NCI-H1436 treated with DMSO at 0.1 percent for 48 hours (cell line): ENCODE data around the gene ATP6V0D1.

ENCODE experiments used
- DNase-seq: peaks from one replicate; lab custom pipeline; 2025; lab: John Stamatoyannopoulos, UW

The ATP6V0D1 gene

GRCh38 chr16:67463059-67463458 is 17.9 kb downstream of the ATP6V0D1 start:
- DNase-seq: no peak

- DNase-seq: no peak
Measured at GRCh38 chr16:67462279-67462655, 18.7 kb downstream of the ATP6V0D1 start.

GRCh38 chr16:67461600-67462278 is 19.2 kb downstream of the ATP6V0D1 start:
- DNase-seq: no peak

GRCh38 chr16:67460961-67461360 is 20.0 kb downstream of the ATP6V0D1 start:
- DNase-seq: no peak

GRCh38 chr16:67460168-67460567 is 20.8 kb downstream of the ATP6V0D1 start:
- DNase-seq: no peak

- DNase-seq: no peak
Measured at GRCh38 chr16:67459861-67460150, 21.2 kb downstream of the ATP6V0D1 start.

GRCh38 chr16:67459066-67459860 is 21.7 kb downstream of the ATP6V0D1 start:
- DNase-seq: no peak

GRCh38 chr16:67458121-67458641 is 22.8 kb downstream of the ATP6V0D1 start:
- no peak for DNase-seq

GRCh38 chr16:67457611-67458010 is 23.3 kb downstream of the ATP6V0D1 start:
- DNase-seq: no peak

- no peak for DNase-seq
Measured at GRCh38 chr16:67456391-67457081, 24.4 kb downstream of the ATP6V0D1 start.

GRCh38 chr16:67454852-67455251 is 26.1 kb downstream of the ATP6V0D1 start:
- no peak for DNase-seq

GRCh38 chr16:67454104-67454503 is 26.9 kb downstream of the ATP6V0D1 start:
- no peak for DNase-seq

- DNase-seq: no peak
Measured at GRCh38 chr16:67451704-67452435, 29.1 kb downstream of the ATP6V0D1 start.

GRCh38 chr16:67451061-67451703 is 29.8 kb downstream of the ATP6V0D1 start:
- no peak for DNase-seq

- DNase-seq: no peak
Measured at GRCh38 chr16:67449739-67450138, 31.2 kb downstream of the ATP6V0D1 start.

GRCh38 chr16:67449336-67449735 is 31.6 kb downstream of the ATP6V0D1 start:
- no peak for DNase-seq

GRCh38 chr16:67448580-67448979 is 32.4 kb downstream of the ATP6V0D1 start:
- DNase-seq: no peak

- DNase-seq: no peak
Measured at GRCh38 chr16:67447508-67448076, 33.4 kb downstream of the ATP6V0D1 start.

GRCh38 chr16:67446968-67447507 is 33.9 kb downstream of the ATP6V0D1 start:
- no peak for DNase-seq

GRCh38 chr16:67445913-67446907 is 34.7 kb downstream of the ATP6V0D1 start:
- DNase-seq: no peak
